ENCODE measurements around the gene FKBP1A. TPM values are rescaled to one million over a fixed set of nuclear protein-coding genes. Genes with fewer than 3 reads are reported as not detected.

FKBP1A gene
- total and polyA plus RNA-seq, 10 donors, result 135 to 338 (median 248) TPM

DNA sequence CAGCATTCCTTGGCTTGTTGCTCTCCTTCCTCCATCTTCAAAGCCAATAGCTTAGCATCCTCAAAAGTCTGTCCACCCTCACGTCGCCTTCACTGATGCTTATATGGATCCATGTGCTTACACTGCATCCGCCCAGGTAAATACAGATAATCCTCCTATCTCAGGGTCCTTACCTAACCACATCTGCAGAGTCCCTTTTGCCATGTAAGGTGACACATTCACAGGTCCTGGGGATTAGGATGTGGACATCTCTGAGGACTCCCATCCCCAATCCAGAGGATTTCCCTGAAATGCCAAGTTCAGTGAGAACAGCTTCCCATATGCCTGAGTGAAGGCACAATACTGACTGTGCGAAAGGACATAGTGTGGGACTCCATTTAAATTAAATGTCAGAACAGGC, 25.4 kb downstream of the FKBP1A start:
- H3K36me3 ChIP-seq, result peaks cover 0 to 82% (median 35%) of the 10 kb centered on the region in 6 donors
- H3K27me3 ChIP-seq (replicated peaks in 1 of 7), result no peaks in the 10 kb centered on the region
- no peaks in the 10 kb centered on the region for H3K9me3 ChIP-seq
- TF ChIP-seq, protein P1, sequence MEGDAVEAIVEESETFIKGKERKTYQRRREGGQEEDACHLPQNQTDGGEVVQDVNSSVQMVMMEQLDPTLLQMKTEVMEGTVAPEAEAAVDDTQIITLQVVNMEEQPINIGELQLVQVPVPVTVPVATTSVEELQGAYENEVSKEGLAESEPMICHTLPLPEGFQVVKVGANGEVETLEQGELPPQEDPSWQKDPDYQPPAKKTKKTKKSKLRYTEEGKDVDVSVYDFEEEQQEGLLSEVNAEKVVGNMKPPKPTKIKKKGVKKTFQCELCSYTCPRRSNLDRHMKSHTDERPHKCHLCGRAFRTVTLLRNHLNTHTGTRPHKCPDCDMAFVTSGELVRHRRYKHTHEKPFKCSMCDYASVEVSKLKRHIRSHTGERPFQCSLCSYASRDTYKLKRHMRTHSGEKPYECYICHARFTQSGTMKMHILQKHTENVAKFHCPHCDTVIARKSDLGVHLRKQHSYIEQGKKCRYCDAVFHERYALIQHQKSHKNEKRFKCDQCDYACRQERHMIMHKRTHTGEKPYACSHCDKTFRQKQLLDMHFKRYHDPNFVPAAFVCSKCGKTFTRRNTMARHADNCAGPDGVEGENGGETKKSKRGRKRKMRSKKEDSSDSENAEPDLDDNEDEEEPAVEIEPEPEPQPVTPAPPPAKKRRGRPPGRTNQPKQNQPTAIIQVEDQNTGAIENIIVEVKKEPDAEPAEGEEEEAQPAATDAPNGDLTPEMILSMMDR (IDR thresholded peaks at IDR 0.05 in 8 of 11, conservative IDR thresholded peaks at IDR 0.05 in 3 of 11), result no peak
- peak in 1 of 3 donors; percentile 23 for TF ChIP-seq POLR2AphosphoS5 (IDR thresholded peaks at IDR 0.05)
- no peak overlapping the region for H3K27ac ChIP-seq
- H3K4me1 ChIP-seq, result peaks cover 12 to 67% (median 43%) of the 10 kb centered on the region in 6 donors
- 93 to 98% (median 98%) methylated on average over 4 of the region's 4 CpGs for WGBS, 5 donors
- no peak for DNase-seq
- intact Hi-C loops (cut with DNase I; ENCODE audit: low total_unique reads), result no loop called here
- H3K4me3 ChIP-seq, result no peak overlapping the region

DNA sequence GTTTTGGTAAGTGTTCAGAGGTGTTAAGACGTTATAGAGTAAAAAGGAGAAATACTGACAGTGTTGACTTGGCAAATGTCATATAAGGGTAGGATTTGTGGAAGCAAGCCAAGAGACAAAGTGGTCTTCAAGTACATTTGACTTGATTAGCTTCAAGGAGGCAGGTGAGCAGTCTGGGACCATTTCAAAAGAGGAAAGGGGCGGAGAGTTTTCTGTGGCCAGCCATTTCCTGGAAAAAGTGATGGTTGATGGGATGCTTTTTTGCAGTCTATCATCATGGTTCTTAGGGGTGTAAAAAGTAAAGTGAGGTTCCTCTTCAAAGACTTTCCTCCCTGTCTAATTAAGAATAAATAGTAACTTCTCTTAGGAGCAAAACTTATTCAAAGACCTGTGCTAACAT, 28.7 kb downstream of the FKBP1A start:
- Histone ChIP-seq H3K36me3 (peaks cover 0 to 81% (median 29%) of the 10 kb centered on the region in 6 donors), H3K9me3 (no peaks in the 10 kb centered on the region), H3K4me3 (peak overlapping the region in 1 of 8 donors; percentile 14), H3K27ac (peak overlapping the region in 5 of 8 donors; percentile 13 to 71 (median 56)), H3K27me3 (replicated peaks in 1 of 7) (no peaks in the 10 kb centered on the region), H3K4me1 (peaks cover 3 to 55% (median 26%) of the 10 kb centered on the region in 6 donors)
- WGBS, 5 donors, result 36 to 60% (median 49%) methylated on average over 2 of the region's 2 CpGs
- TF ChIP-seq POLR2AphosphoS5 (IDR thresholded peaks at IDR 0.05) (no peak), POLR2A (IDR thresholded peaks at IDR 0.05) (no peak)
- TF ChIP-seq, protein P1 (IDR thresholded peaks at IDR 0.05 in 8 of 11, conservative IDR thresholded peaks at IDR 0.05 in 3 of 11), result no peak
- DNase-seq, result no peak
- intact Hi-C loops (cut with DNase I; ENCODE audit: low total_unique reads), result no loop called here

DNA sequence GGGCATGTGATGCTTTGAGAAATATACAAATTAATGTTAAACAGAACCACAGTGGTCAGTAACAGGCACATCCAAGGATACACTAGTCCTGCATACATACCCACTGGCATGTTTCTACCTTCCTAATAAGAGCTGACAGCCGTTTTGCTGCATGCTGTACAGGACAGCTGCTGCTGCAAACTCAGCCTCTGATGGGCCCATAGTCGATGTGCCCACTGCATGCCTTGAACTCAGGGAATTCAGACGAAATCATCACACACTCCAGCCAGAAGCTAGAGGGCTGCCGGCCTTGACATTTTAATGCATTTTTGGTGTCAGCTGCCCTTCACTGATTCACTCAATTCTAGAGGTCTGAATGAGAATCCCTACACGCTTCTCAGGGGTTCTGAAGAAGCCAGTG, 29.3 kb downstream of the FKBP1A start:
- 75 to 88% (median 82%) methylated on average over 5 of the region's 5 CpGs for WGBS, 5 donors
- H3K9me3 ChIP-seq, result no peaks in the 10 kb centered on the region
- no peak for TF ChIP-seq POLR2A (IDR thresholded peaks at IDR 0.05)
- TF ChIP-seq, protein P1 (IDR thresholded peaks at IDR 0.05 in 8 of 11, conservative IDR thresholded peaks at IDR 0.05 in 3 of 11), result no peak
- TF ChIP-seq POLR2AphosphoS5 (IDR thresholded peaks at IDR 0.05), result no peak
- H3K4me3 ChIP-seq, result peak overlapping the region in 1 of 8 donors; percentile 14
- peaks cover 0 to 81% (median 27%) of the 10 kb centered on the region in 6 donors for H3K36me3 ChIP-seq
- intact Hi-C loops (cut with DNase I; ENCODE audit: low total_unique reads), result no loop called here
- no peaks in the 10 kb centered on the region for H3K27me3 ChIP-seq (replicated peaks in 1 of 7)
- peak overlapping the region in 5 of 8 donors; percentile 8 to 71 (median 56) for H3K27ac ChIP-seq
- H3K4me1 ChIP-seq, result peaks cover 3 to 49% (median 25%) of the 10 kb centered on the region in 6 donors
- DNase-seq, result no peak

DNA sequence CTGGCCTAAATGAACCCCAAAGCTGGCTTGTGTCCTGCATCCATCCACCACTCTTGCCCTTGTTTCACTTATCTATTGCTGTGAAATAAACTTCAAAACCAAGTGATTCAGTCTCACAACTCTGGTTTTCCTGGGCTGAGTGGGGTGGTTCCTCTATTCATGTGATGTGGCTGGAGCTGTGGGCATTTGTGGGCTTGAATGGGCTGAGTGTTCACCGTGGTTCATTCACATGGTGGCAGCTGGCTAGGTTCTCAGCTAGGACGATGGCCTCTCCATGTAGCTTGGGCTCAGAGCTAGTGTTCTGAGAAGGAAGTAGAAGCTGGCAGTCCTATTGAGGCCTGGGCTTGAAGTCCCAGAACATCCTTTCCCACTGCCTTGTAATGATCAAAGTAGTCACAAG, 30.4 kb downstream of the FKBP1A start:
- no peaks in the 10 kb centered on the region for H3K9me3 ChIP-seq
- peaks cover 0 to 81% (median 20%) of the 10 kb centered on the region in 6 donors for H3K36me3 ChIP-seq
- H3K27me3 ChIP-seq (replicated peaks in 1 of 7), result no peaks in the 10 kb centered on the region
- H3K4me1 ChIP-seq, result peaks cover 3 to 45% (median 25%) of the 10 kb centered on the region in 6 donors
- intact Hi-C loops (cut with DNase I; ENCODE audit: low total_unique reads), result no loop called here
- WGBS, 5 donors, result 42 to 55% (median 43%) methylated on average over 2 of the region's 2 CpGs; no CpG with 5 or more reads in 1 of the 5 donors
- no peak for TF ChIP-seq POLR2A (IDR thresholded peaks at IDR 0.05)
- TF ChIP-seq, protein P1 (IDR thresholded peaks at IDR 0.05 in 8 of 11, conservative IDR thresholded peaks at IDR 0.05 in 3 of 11), result no peak
- TF ChIP-seq POLR2AphosphoS5 (IDR thresholded peaks at IDR 0.05), result no peak
- H3K27ac ChIP-seq, result no peak overlapping the region
- no peak overlapping the region for H3K4me3 ChIP-seq
- no peak for DNase-seq

Data from spleen (tissue), 11 donors.